Activated B cell treated with CpG ODN at 0.5 μM for 24 hours (primary cell): ENCODE measurements around the gene SHISA7. TPM values are rescaled to one million over a fixed set of nuclear protein-coding genes. Genes with fewer than 3 reads are reported as not detected.

ENCODE experiments used
- ATAC-seq: fragments of 200-7000 bp; cut with Tn5 transposase; one replicate; pipeline ENCODE4 v1.10.0; 2021; ENCODE audit warnings: low read depth, mild to moderate bottlenecking, moderate library complexity
- CTCF ChIA-PET: fragments of 350-600 bp; sonication (Branson Sonifier 250); formaldehyde crosslinking; loops from one replicate; lab custom pipeline; 2021; ENCODE audit warnings: antibody characterized with exemption; lab: Charles Lee
- POLR2A ChIA-PET: fragments of 350-600 bp; sonication (Branson Sonifier 250); formaldehyde crosslinking; loops from one replicate; lab custom pipeline; 2021; ENCODE audit warnings: antibody characterized with exemption; lab: Charles Lee
- DNase-seq: peaks from one replicate; pipeline ENCODE4 v3.0.0; 2022
- H3K27ac Mint-ChIP-seq: one replicate; pipeline ENCODE4 v1.8.0; 2020; ENCODE audit warnings: mixed read lengths
- H3K27me3 Mint-ChIP-seq: one replicate; pipeline ENCODE4 v1.8.0; 2021; ENCODE audit warnings: mixed read lengths
- H3K36me3 Mint-ChIP-seq: one replicate; pipeline ENCODE4 v1.8.0; 2021; ENCODE audit warnings: low read depth, mixed read lengths
- H3K4me1 Mint-ChIP-seq: one replicate; pipeline ENCODE4 v1.8.0; 2021; ENCODE audit warnings: mixed read lengths
- H3K4me3 Mint-ChIP-seq: one replicate; pipeline ENCODE4 v1.8.0; 2020; ENCODE audit warnings: mild to moderate bottlenecking, mixed read lengths
- H3K9me3 Mint-ChIP-seq: one replicate; pipeline ENCODE4 v1.8.0; 2020; ENCODE audit warnings: mixed read lengths
- intact Hi-C: fragments of 100-400 bp; cut with micrococcal nuclease; formaldehyde crosslinking; loops from one replicate; pipeline ENCODE4 v1.15.1; 2024
- total RNA-seq: library from RNA; stranded (reverse); gene quantifications from 2 replicates; pipeline ENCODE4 v1.2.3, GENCODE V29; 2022
- TF ChIP-seq, protein P1 (sequence below): fragments of 200-600 bp; IDR thresholded peaks from one replicate; pipeline ENCODE4 v1.8.0; 2022; ENCODE audit warnings: antibody characterized with exemption, mild to moderate bottlenecking

The SHISA7 gene
- total RNA-seq, 1 donor from 2014 or later, result not detected

DNA sequence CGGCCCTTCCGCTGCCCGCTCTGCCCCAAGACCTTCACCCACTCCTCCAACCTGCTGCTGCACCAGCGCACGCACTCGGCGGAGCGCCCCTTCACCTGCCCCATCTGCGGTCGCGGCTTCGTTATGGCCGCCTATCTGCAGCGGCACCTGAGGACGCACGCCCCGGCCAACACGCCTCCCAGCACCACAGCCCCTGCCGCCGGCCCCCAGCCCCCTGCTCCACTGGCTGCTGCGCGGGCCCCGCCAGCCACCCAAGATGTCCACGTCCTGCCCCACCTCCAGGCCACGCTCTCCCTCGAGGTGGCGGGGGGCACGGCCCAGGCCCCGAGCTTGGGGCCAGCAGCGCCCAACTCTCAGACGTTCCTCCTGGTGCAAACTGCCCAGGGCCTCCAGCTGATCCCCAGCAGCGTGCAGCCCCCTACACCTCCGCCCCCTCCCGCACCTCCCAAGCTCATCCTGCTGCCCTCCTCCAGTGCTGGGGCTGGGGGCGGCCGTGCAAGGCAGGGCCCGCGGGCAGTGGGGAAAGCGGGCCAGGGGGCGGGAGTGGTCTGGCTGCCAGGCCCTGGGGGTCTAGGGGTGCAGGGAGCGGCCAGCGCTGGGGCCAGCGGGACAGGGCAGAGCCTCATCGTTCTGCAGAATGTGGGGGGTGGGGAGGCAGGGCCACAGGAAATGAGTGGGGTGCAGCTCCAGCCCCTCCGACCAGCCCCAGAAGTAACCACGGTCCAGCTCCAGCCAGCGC lies 40.0 kb upstream of the SHISA7 start:
- H3K4me3 Mint-ChIP-seq, result no peak overlapping the region
- ATAC-seq, result no peak
- TF ChIP-seq, protein P1, sequence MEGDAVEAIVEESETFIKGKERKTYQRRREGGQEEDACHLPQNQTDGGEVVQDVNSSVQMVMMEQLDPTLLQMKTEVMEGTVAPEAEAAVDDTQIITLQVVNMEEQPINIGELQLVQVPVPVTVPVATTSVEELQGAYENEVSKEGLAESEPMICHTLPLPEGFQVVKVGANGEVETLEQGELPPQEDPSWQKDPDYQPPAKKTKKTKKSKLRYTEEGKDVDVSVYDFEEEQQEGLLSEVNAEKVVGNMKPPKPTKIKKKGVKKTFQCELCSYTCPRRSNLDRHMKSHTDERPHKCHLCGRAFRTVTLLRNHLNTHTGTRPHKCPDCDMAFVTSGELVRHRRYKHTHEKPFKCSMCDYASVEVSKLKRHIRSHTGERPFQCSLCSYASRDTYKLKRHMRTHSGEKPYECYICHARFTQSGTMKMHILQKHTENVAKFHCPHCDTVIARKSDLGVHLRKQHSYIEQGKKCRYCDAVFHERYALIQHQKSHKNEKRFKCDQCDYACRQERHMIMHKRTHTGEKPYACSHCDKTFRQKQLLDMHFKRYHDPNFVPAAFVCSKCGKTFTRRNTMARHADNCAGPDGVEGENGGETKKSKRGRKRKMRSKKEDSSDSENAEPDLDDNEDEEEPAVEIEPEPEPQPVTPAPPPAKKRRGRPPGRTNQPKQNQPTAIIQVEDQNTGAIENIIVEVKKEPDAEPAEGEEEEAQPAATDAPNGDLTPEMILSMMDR, result no peak
- H3K27me3 Mint-ChIP-seq, result no peaks in the 10 kb centered on the region
- H3K9me3 Mint-ChIP-seq, result no peaks in the 10 kb centered on the region
- no peak overlapping the region for H3K27ac Mint-ChIP-seq
- H3K4me1 Mint-ChIP-seq, result peaks cover 27% of the 10 kb centered on the region
- H3K36me3 Mint-ChIP-seq, result peaks cover 10% of the 10 kb centered on the region
- ChIA-PET POLR2A (interaction anchor here (0.5 to 0.6 kb wide), 2 partner anchors 41 to 141 kb away, joined by 5 to 7 read pairs; partner anchors contain the start of gene ZNF784), CTCF (interaction anchor here (4.3 kb wide), 1 partner anchor 21 kb away, joined by 20 read pairs; no protein-coding TSS in a partner anchor)
- intact Hi-C loops, result no loop called here
- no peak for DNase-seq

DNA sequence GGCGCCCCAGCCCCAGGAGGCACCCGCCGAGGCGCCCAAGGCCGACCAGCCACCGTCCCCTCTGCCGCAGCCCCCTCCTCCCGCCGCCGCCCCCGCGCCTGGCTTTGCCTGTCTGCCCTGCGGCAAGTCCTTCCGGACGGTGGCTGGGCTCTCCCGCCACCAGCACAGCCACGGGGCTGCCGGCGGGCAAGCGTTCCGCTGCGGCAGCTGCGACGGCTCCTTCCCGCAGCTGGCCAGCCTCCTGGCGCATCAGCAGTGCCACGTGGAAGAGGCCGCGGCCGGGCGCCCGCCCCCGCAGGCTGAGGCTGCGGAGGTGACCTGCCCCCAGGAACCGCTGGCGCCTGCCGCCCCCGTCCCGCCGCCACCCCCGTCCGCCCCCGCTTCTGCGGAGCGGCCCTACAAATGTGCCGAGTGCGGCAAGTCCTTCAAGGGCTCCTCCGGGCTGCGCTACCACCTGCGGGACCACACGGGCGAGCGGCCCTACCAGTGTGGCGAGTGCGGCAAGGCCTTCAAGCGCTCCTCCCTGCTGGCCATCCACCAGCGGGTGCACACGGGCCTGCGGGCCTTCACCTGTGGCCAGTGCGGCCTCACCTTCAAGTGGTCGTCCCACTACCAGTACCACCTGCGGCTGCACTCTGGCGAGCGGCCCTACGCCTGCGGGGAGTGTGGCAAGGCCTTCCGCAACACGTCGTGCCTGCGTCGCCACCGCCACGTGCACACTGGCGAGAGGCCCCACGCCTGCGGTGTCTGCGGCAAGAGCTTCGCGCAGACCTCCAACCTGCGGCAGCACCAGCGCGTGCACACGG lies 39.3 kb upstream of the SHISA7 start:
- no peak overlapping the region for H3K27ac Mint-ChIP-seq
- intact Hi-C loops, result no loop called here
- no peak overlapping the region for H3K4me3 Mint-ChIP-seq
- H3K36me3 Mint-ChIP-seq, result peaks cover 10% of the 10 kb centered on the region
- no peak for DNase-seq
- H3K4me1 Mint-ChIP-seq, result peaks cover 33% of the 10 kb centered on the region
- TF ChIP-seq, protein P1, result no peak
- H3K9me3 Mint-ChIP-seq, result no peaks in the 10 kb centered on the region
- POLR2A ChIA-PET, result interaction anchor here (0.5 to 0.6 kb wide), 2 partner anchors 42 to 142 kb away, joined by 5 to 7 read pairs; partner anchors contain the start of gene ZNF784
- CTCF ChIA-PET, result interaction anchor here (4.3 kb wide), 1 partner anchor 22 kb away, joined by 20 read pairs; no protein-coding TSS in a partner anchor
- no peak for ATAC-seq
- no peaks in the 10 kb centered on the region for H3K27me3 Mint-ChIP-seq

DNA sequence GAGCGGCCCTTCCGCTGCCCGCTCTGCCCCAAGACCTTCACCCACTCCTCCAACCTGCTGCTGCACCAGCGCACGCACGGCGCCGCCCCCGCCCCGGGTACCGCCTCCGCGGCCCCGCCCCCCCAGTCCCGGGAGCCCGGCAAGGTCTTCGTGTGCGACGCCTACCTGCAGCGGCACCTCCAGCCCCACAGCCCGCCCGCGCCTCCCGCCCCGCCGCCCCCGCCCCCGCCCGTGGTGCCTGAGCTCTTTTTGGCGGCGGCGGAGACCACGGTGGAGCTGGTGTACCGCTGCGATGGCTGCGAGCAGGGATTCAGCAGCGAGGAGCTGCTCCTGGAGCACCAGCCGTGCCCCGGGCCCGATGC lies 38.7 kb upstream of the SHISA7 start:
- intact Hi-C loops, result no loop called here
- Mint-ChIP-seq H3K9me3 (no peaks in the 10 kb centered on the region), H3K27ac (no peak overlapping the region), H3K36me3 (peaks cover 10% of the 10 kb centered on the region), H3K4me1 (peaks cover 36% of the 10 kb centered on the region), H3K27me3 (no peaks in the 10 kb centered on the region), H3K4me3 (no peak overlapping the region)
- CTCF ChIA-PET, result no interaction called here
- DNase-seq (no peak), ATAC-seq (no peak)
- POLR2A ChIA-PET, result no interaction called here
- TF ChIP-seq, protein P1, result no peak

DNA sequence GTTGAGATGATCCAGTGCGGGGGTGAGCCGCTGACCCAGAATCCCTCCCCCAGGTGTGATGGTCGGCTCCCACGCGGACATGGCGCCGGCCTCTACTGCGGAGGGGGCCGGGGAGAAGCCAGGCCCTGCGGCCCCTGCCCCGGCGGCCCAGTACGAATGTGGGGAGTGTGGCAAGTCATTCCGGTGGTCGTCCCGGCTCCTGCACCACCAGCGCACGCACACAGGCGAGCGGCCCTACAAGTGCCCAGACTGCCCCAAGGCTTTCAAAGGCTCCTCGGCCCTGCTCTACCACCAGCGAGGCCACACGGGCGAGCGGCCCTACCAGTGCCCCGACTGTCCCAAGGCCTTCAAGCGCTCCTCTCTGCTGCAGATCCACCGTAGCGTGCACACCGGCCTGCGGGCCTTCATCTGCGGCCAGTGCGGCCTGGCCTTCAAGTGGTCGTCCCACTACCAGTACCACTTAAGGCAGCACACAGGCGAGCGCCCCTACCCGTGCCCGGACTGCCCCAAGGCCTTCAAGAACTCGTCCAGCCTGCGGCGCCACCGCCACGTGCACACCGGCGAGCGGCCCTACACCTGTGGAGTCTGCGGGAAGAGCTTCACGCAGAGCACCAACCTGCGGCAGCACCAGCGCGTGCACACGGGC lies 38.2 kb upstream of the SHISA7 start:
- intact Hi-C loops, result no loop called here
- ChIA-PET CTCF (no interaction called here), POLR2A (no interaction called here)
- ATAC-seq, result no peak
- Mint-ChIP-seq H3K27ac (no peak overlapping the region), H3K9me3 (no peaks in the 10 kb centered on the region), H3K4me1 (peaks cover 37% of the 10 kb centered on the region), H3K4me3 (no peak overlapping the region), H3K36me3 (peaks cover 10% of the 10 kb centered on the region), H3K27me3 (no peaks in the 10 kb centered on the region)
- no peak for DNase-seq
- TF ChIP-seq, protein P1, result no peak
